Ovary (tissue), 3 donors: ENCODE measurements around the gene ATG4D.

Experiments
- EP300 ChIP-seq: sonication (generic); formaldehyde crosslinking; IDR thresholded peaks from one replicate; pipeline ENCODE4 v1.6.1; 2017; ENCODE audit warnings: antibody characterized with exemption
- TF ChIP-seq, protein P1 (sequence below), 3 donors: fragments of 450-650 bp in 2 of 3; fragments of 200-600 bp in 1 of 3; IDR thresholded peaks; one replicate each; pipeline versions ENCODE4 v1.5.1 to v1.8.0; 2016 to 2022; ENCODE audit warnings: antibody characterized with exemption in 3 of 3, mild to moderate bottlenecking in 1 of 3
- donor health status: DM: no; HTN: no; CAD: no.

DNA sequence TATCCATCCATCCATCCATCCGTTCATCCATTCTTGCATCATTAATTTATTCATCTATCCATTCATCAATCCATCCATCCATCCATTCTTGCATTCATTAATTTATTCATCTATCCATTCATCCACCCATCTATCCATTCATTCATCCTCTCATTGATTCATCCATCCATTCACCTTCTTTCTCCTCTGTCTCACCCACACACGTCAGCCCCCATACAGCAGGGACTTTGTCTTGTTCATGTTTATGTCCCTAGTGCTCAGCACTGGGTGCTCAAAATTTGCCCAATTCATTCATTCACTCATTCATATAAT is 44.1 kb downstream of the ATG4D start:
- TF ChIP-seq, protein P1, sequence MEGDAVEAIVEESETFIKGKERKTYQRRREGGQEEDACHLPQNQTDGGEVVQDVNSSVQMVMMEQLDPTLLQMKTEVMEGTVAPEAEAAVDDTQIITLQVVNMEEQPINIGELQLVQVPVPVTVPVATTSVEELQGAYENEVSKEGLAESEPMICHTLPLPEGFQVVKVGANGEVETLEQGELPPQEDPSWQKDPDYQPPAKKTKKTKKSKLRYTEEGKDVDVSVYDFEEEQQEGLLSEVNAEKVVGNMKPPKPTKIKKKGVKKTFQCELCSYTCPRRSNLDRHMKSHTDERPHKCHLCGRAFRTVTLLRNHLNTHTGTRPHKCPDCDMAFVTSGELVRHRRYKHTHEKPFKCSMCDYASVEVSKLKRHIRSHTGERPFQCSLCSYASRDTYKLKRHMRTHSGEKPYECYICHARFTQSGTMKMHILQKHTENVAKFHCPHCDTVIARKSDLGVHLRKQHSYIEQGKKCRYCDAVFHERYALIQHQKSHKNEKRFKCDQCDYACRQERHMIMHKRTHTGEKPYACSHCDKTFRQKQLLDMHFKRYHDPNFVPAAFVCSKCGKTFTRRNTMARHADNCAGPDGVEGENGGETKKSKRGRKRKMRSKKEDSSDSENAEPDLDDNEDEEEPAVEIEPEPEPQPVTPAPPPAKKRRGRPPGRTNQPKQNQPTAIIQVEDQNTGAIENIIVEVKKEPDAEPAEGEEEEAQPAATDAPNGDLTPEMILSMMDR (IDR thresholded peaks at IDR 0.05): no peak
- TF ChIP-seq EP300: no peak
